ENCODE results near the gene CTCF. TPM values are rescaled to one million over a fixed set of nuclear protein-coding genes. Genes with fewer than 3 reads are reported as not detected.

CTCF gene
- total and polyA plus RNA-seq, 10 of the 15 experiments (the other 5 are each of a cell fraction or from before 2014, with no cell fraction given) = 9.1 to 55.0 (median 41.8) TPM

DNA sequence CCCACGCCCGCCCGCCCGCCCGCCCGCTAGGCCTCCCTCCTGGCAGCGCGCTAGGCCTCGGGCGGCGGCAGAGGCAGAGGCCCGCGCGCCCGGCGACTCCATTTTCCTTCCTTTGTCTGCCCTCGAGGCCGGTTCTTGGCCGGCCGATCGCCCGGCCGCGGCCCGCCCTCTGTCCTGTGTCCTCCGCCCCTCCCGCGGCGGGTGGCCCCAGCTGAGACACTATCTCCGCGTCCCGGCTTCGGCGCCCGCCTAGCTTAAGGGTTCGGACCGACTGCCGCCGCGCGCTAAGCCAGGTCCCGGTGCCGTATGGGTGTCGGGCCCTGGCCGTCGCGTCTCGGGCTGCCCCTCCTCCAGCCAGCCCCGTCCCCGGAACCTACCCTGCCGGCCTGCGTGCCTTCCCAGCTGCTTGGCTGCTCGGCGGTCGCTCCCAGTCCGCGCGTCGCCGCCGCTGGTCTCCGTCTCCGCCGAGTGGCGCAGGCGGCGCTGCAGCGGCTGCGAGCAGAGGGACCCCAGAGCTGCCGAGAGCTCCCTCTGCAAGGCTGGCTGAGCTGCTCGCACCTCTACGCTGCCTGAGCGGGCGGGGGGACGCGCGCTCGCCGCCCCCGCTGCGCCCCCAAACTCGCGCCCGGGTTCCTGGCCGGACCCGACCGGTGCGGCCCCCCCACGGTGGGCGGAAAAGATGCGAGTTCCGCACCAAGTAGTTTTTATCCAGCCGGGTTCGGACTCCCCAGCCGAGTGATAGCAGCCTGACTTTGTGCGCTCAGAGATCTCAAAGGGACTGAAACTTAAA lies 787 bp downstream of the CTCF start:
- peaks cover 15% of the 10 kb centered on the region for H3K4me1 ChIP-seq (ENCODE audit: control insufficient read depth, insufficient read depth, low read length)
- ATAC-seq = peak; percentile 38
- POLR2A ChIA-PET = interaction anchor here (0.6 to 3.9 kb wide), 13 partner anchors 10 to 699 kb away, joined by 3 to 25 read pairs (median 4); partner anchors contain the start of genes C16orf86, CARMIL2, ENKD1 and PARD6A
- TF ChIP-seq IKZF2 (IDR thresholded peaks at IDR 0.05) (no peak), POLR2AphosphoS5 (IDR thresholded peaks at IDR 0.05; ENCODE audit: low read length) (peak; percentile 78; the same call in 1 of the 2 replicates), ASH2L (IDR thresholded peaks at IDR 0.05; ENCODE audit: borderline replicate concordance, low read depth) (0 out of 2 replicates have a peak, but pooled peaks have one; percentile 17), DPF2 (IDR thresholded peaks at IDR 0.05) (peak; percentile 66; the same call in 1 of the 2 replicates), RAD51 (IDR thresholded peaks at IDR 0.05) (no peak), GATAD2B (conservative IDR thresholded peaks at IDR 0.05; ENCODE audit: low read depth) (0 out of 2 replicates have a peak, but pooled peaks have one; percentile 82), NFYA (IDR thresholded peaks at IDR 0.05; ENCODE audit: borderline replicate concordance, low read depth, low read length) (no peak), MYB (IDR thresholded peaks at IDR 0.05; ENCODE audit: borderline replicate concordance, low read depth, low read length) (no peak), RFX5 (IDR thresholded peaks at IDR 0.05; ENCODE audit: low read depth, low read length) (no peak), RELA (IDR thresholded peaks at IDR 0.05; ENCODE audit: borderline replicate concordance, partially characterized antibody) (peak; percentile 47), HDGF (IDR thresholded peaks at IDR 0.05) (no peak), NKRF (conservative IDR thresholded peaks at IDR 0.05) (peak; percentile 68), HDAC6 (IDR thresholded peaks at IDR 0.05; ENCODE audit: unreplicated experiment) (peak; percentile 33), KDM1A (IDR thresholded peaks at IDR 0.05; ENCODE audit: borderline replicate concordance) (no peak), SREBF1 (IDR thresholded peaks at IDR 0.05; ENCODE audit: low read length) (no peak), JUNB (IDR thresholded peaks at IDR 0.05) (no peak), POLR2A (IDR thresholded peaks at IDR 0.05; ENCODE audit: low read depth, low read length) (peak; percentile 92), ATF7 (IDR thresholded peaks at IDR 0.05; ENCODE audit: low read depth) (no peak)
- TF ChIP-seq, protein P1, sequence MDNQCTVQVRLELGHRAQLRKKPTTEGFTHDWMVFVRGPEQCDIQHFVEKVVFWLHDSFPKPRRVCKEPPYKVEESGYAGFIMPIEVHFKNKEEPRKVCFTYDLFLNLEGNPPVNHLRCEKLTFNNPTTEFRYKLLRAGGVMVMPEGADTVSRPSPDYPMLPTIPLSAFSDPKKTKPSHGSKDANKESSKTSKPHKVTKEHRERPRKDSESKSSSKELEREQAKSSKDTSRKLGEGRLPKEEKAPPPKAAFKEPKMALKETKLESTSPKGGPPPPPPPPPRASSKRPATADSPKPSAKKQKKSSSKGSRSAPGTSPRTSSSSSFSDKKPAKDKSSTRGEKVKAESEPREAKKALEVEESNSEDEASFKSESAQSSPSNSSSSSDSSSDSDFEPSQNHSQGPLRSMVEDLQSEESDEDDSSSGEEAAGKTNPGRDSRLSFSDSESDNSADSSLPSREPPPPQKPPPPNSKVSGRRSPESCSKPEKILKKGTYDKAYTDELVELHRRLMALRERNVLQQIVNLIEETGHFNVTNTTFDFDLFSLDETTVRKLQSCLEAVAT (IDR thresholded peaks at IDR 0.05) = no peak
- TF ChIP-seq, protein P2, sequence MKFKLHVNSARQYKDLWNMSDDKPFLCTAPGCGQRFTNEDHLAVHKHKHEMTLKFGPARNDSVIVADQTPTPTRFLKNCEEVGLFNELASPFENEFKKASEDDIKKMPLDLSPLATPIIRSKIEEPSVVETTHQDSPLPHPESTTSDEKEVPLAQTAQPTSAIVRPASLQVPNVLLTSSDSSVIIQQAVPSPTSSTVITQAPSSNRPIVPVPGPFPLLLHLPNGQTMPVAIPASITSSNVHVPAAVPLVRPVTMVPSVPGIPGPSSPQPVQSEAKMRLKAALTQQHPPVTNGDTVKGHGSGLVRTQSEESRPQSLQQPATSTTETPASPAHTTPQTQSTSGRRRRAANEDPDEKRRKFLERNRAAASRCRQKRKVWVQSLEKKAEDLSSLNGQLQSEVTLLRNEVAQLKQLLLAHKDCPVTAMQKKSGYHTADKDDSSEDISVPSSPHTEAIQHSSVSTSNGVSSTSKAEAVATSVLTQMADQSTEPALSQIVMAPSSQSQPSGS (IDR thresholded peaks at IDR 0.05; ENCODE audit: low read length) = no peak

More for the DNA sequence above, 787 bp downstream of the CTCF start:
- Histone ChIP-seq H3K9me3 (replicated peaks; ENCODE audit: control insufficient read depth, insufficient read depth, low read length) (no peaks in the 10 kb centered on the region), H3K79me2 (ENCODE audit: control insufficient read depth, insufficient read depth, low read length) (peaks cover 67% of the 10 kb centered on the region), H3K36me3 (ENCODE audit: control insufficient read depth in 2 of 2, insufficient read depth in 2 of 2, low read length in 1 of 2) (no peaks in the 10 kb centered on the region), H3K4me3 (peak overlapping the region; percentile 97), H3K27ac (ENCODE audit: control insufficient read depth, insufficient read depth) (peak overlapping the region; percentile 76), H3K27me3 (replicated peaks in 1 of 2; ENCODE audit: control insufficient read depth in 2 of 2, insufficient read depth in 2 of 2, low read length in 1 of 2) (no peaks in the 10 kb centered on the region), H3K4me2 (ENCODE audit: control insufficient read depth, insufficient read depth) (0 out of 2 replicates have a peak overlapping the region, but pooled peaks have one; percentile 78), H4K20me1 (ENCODE audit: control insufficient read depth, insufficient read depth) (no peaks in the 10 kb centered on the region), H3K9ac (ENCODE audit: control insufficient read depth, insufficient read depth, low read length) (peak overlapping the region; percentile 76), H2AFZ (ENCODE audit: control insufficient read depth, low read depth, low read length) (peak overlapping the region; percentile 74)
- SMC1A ChIA-PET (ENCODE audit: uncharacterized antibody, unreplicated experiment) = interaction anchor here (0.9 to 2.8 kb wide), 5 partner anchors 10 to 82 kb away, joined by 3 to 19 read pairs (median 13); partner anchors contain the start of gene CARMIL2
- no TSS peak for BruUV-seq (replicated peaks)
- intact Hi-C loops (cut with micrococcal nuclease; ENCODE audit: unreplicated experiment) = loop anchor here (1.0 to 2.0 kb wide), 5 partner anchors 16 to 284 kb away; partner anchors contain the start of genes ACD, CARMIL2, CENPT and NUTF2
- FAIRE-seq (no peak), DNase-seq (ENCODE audit: low read depth, low spot score) (no peak)
- RAD21 ChIA-PET (ENCODE audit: unreplicated experiment) = interaction anchor here (1.0 to 6.3 kb wide), 9 partner anchors 12 to 97 kb away, joined by 3 to 50 read pairs (median 9); partner anchors contain the start of genes ACD, ATP6V0D1 and CARMIL2
- CTCF ChIA-PET = interaction anchor here (0.7 to 5.6 kb wide), 17 partner anchors 12 to 105 kb away, joined by 3 to 77 read pairs (median 5); partner anchors contain the start of genes ACD, CARMIL2 and PARD6A
- in situ Hi-C loops (cut with MboI) = no loop called here
- WGBS (ENCODE audit: insufficient coverage, insufficient replicate concordance, low lambda C conversion rate, missing lambda C conversion rate) = under 1% methylated on average over 62 of the region's 96 CpGs
